ENCODE results near the gene NBPF11.

NBPF11 gene

GRCh38 chr1:148166558-148167492, 14.7 kb upstream of the NBPF11 start:
- Histone ChIP-seq H3K27me3 (ENCODE audit: insufficient read depth, low read depth) (no peaks in the 10 kb centered on the region), H3K4me3 (IDR thresholded peaks at IDR 0.05; ENCODE audit: insufficient read depth, low read depth, low read length) (no peak overlapping the region), H3K79me2 (ENCODE audit: insufficient read depth, low read depth) (no peaks in the 10 kb centered on the region), H3K27ac (no peak overlapping the region), H3K36me3 (ENCODE audit: insufficient read depth) (no peaks in the 10 kb centered on the region), H2AFZ (ENCODE audit: low read depth) (no peak overlapping the region), H4K20me1 (ENCODE audit: insufficient read depth) (no peaks in the 10 kb centered on the region), H3K4me1 (ENCODE audit: low read depth, poor library complexity, severe bottlenecking) (no peaks in the 10 kb centered on the region), H3K4me2 (no peak overlapping the region), H3K9ac (no peak overlapping the region)
- no peak for TF ChIP-seq CTCF (conservative IDR thresholded peaks at IDR 0.05; ENCODE audit: low read depth, low read length)

GRCh38 chr1:148162363-148162762, 10.3 kb upstream of the NBPF11 start:
- Histone ChIP-seq H3K4me1 (ENCODE audit: low read depth, poor library complexity, severe bottlenecking) (no peaks in the 10 kb centered on the region), H3K4me2 (no peak overlapping the region), H3K27ac (no peak overlapping the region), H3K4me3 (IDR thresholded peaks at IDR 0.05; ENCODE audit: insufficient read depth, low read depth, low read length) (no peak overlapping the region), H3K27me3 (ENCODE audit: insufficient read depth, low read depth) (no peaks in the 10 kb centered on the region; the same call in 1 of the 2 replicates), H3K36me3 (ENCODE audit: insufficient read depth) (no peaks in the 10 kb centered on the region), H3K9ac (no peak overlapping the region), H4K20me1 (ENCODE audit: insufficient read depth) (no peaks in the 10 kb centered on the region), H2AFZ (ENCODE audit: low read depth) (no peak overlapping the region), H3K79me2 (ENCODE audit: insufficient read depth, low read depth) (no peaks in the 10 kb centered on the region)
- TF ChIP-seq CTCF (conservative IDR thresholded peaks at IDR 0.05; ENCODE audit: low read depth, low read length): no peak

- Histone ChIP-seq H3K79me2 (ENCODE audit: insufficient read depth, low read depth) (no peaks in the 10 kb centered on the region), H3K4me2 (no peak overlapping the region), H3K27me3 (ENCODE audit: insufficient read depth, low read depth) (no peaks in the 10 kb centered on the region; the same call in 1 of the 2 replicates), H4K20me1 (ENCODE audit: insufficient read depth) (no peaks in the 10 kb centered on the region), H2AFZ (ENCODE audit: low read depth) (no peak overlapping the region), H3K9ac (no peak overlapping the region), H3K36me3 (ENCODE audit: insufficient read depth) (no peaks in the 10 kb centered on the region), H3K4me1 (ENCODE audit: low read depth, poor library complexity, severe bottlenecking) (no peaks in the 10 kb centered on the region), H3K4me3 (IDR thresholded peaks at IDR 0.05; ENCODE audit: insufficient read depth, low read depth, low read length) (no peak overlapping the region), H3K27ac (no peak overlapping the region)
- no peak for TF ChIP-seq CTCF (conservative IDR thresholded peaks at IDR 0.05; ENCODE audit: low read depth, low read length)
Measured at GRCh38 chr1:148161053-148161901, 9.2 kb upstream of the NBPF11 start.

GRCh38 chr1:148160343-148161052, 8.4 kb upstream of the NBPF11 start:
- no peak for TF ChIP-seq CTCF (conservative IDR thresholded peaks at IDR 0.05; ENCODE audit: low read depth, low read length)
- Histone ChIP-seq H3K4me1 (ENCODE audit: low read depth, poor library complexity, severe bottlenecking) (no peaks in the 10 kb centered on the region), H2AFZ (ENCODE audit: low read depth) (no peak overlapping the region), H3K27me3 (ENCODE audit: insufficient read depth, low read depth) (no peaks in the 10 kb centered on the region; the same call in 1 of the 2 replicates), H3K4me3 (IDR thresholded peaks at IDR 0.05; ENCODE audit: insufficient read depth, low read depth, low read length) (no peak overlapping the region), H3K4me2 (no peak overlapping the region), H3K36me3 (ENCODE audit: insufficient read depth) (no peaks in the 10 kb centered on the region), H4K20me1 (ENCODE audit: insufficient read depth) (no peaks in the 10 kb centered on the region), H3K9ac (no peak overlapping the region), H3K27ac (no peak overlapping the region), H3K79me2 (ENCODE audit: insufficient read depth, low read depth) (no peaks in the 10 kb centered on the region)
